Sigmoid colon (tissue), 4 donors: ENCODE data around the gene CNOT4.

Source experiments
- CTCF ChIP-seq, 4 experiments: fragments of 450-650 bp in 3 of 4; fragments of 200-600 bp in 1 of 4; IDR thresholded peaks; one replicate each; pipeline ENCODE4 v1.5.1; 2016 to 2019; ENCODE audit warnings: antibody characterized with exemption in 4 of 4, mild to moderate bottlenecking in 3 of 4, moderate library complexity in 2 of 4
- EP300 ChIP-seq, 4 donors: sonication (generic); formaldehyde crosslinking; IDR thresholded peaks; one replicate each; pipeline ENCODE4 v1.6.1; 2017; ENCODE audit warnings: antibody characterized with exemption in 4 of 4
- POLR2A ChIP-seq, 2 donors: fragments of 450-650 bp; IDR thresholded peaks; one replicate each; pipeline ENCODE4 v1.6.1; 2016; ENCODE audit warnings: antibody characterized with exemption in 2 of 2, mild to moderate bottlenecking in 2 of 2, moderate library complexity in 2 of 2
- POLR2AphosphoS5 ChIP-seq, 4 donors: sonication (generic); formaldehyde crosslinking; IDR thresholded peaks; one replicate each; pipeline ENCODE4 v1.6.1; 2017; ENCODE audit warnings: antibody characterized with exemption in 4 of 4

- no peak for TF ChIP-seq CTCF (IDR thresholded peaks at IDR 0.05)
- TF ChIP-seq EP300 (IDR thresholded peaks at IDR 0.05), result no peak
- TF ChIP-seq POLR2AphosphoS5 (IDR thresholded peaks at IDR 0.05), result no peak
- no peak for TF ChIP-seq POLR2A (IDR thresholded peaks at IDR 0.05)
Observed at GRCh38 chr7:135375908-135376699, 133.8 kb downstream of the CNOT4 start.
